Mucosa of descending colon (tissue), 3 donors: ENCODE results near the gene TMEM240. TPM values are rescaled to one million over a fixed set of nuclear protein-coding genes. Genes with fewer than 3 reads are reported as not detected.

Source experiments
- ATAC-seq: fragments of 200-7000 bp; cut with Tn5 transposase; one replicate; pipeline ENCODE4 v1.9.1; 2020; ENCODE audit warnings: mild to moderate bottlenecking, moderate library complexity
- DNase-seq, 3 donors: peaks; one replicate each; pipeline ENCODE4 v3.0.0-alpha.2; 2020
- H3K36me3 ChIP-seq: fragments of 200-600 bp; one replicate; pipeline ENCODE4 v1.8.0; 2021; ENCODE audit warnings: low read depth, mild to moderate bottlenecking
- H3K4me1 ChIP-seq: fragments of 200-600 bp; one replicate; pipeline ENCODE4 v1.8.0; 2021; ENCODE audit warnings: low read depth, mild to moderate bottlenecking
- H3K4me3 ChIP-seq: fragments of 200-600 bp; one replicate; pipeline ENCODE4 v1.8.0; 2021; ENCODE audit warnings: mild to moderate bottlenecking
- H3K9me3 ChIP-seq: fragments of 200-600 bp; one replicate; pipeline ENCODE4 v1.8.0; 2021; ENCODE audit warnings: mild to moderate bottlenecking
- CTCF ChIP-seq: fragments of 200-600 bp; IDR thresholded peaks from one replicate; pipeline ENCODE4 v1.8.0; 2022; ENCODE audit warnings: antibody characterized with exemption, mild to moderate bottlenecking
- intact Hi-C, 2 donors: fragments of 100-400 bp; cut with DNase I in 1 of 2; cut with micrococcal nuclease in 1 of 2; formaldehyde crosslinking; loops; one replicate each; pipeline versions ENCODE4 v1.11.0 to v1.11.1; 2022; cut with DNase I, micrococcal nuclease
- total RNA-seq, 3 donors: library from RNA; stranded (reverse); fragmentation: NEBNext Ultra II Directional in 2 of 3; extraction: Animal tissue kit (Norgen Biotek cat#: 25700) in 2 of 3; gene quantifications; one replicate each; pipeline versions ENCODE4 v1.2.1 to v1.2.4, GENCODE V29; 2021 to 2023
- donor health status: DM: no; HTN: no; CAD: no; lungs with moderate emphysema.
- donor health status: DM: no; HTN: no; CAD: no.
- donor health status: DM: no; HTN: yes; CAD: no.

TMEM240 gene
- total RNA-seq, 3 donors from 2014 or later, result 1.5 to 12.2 TPM; not detected in 1

DNA sequence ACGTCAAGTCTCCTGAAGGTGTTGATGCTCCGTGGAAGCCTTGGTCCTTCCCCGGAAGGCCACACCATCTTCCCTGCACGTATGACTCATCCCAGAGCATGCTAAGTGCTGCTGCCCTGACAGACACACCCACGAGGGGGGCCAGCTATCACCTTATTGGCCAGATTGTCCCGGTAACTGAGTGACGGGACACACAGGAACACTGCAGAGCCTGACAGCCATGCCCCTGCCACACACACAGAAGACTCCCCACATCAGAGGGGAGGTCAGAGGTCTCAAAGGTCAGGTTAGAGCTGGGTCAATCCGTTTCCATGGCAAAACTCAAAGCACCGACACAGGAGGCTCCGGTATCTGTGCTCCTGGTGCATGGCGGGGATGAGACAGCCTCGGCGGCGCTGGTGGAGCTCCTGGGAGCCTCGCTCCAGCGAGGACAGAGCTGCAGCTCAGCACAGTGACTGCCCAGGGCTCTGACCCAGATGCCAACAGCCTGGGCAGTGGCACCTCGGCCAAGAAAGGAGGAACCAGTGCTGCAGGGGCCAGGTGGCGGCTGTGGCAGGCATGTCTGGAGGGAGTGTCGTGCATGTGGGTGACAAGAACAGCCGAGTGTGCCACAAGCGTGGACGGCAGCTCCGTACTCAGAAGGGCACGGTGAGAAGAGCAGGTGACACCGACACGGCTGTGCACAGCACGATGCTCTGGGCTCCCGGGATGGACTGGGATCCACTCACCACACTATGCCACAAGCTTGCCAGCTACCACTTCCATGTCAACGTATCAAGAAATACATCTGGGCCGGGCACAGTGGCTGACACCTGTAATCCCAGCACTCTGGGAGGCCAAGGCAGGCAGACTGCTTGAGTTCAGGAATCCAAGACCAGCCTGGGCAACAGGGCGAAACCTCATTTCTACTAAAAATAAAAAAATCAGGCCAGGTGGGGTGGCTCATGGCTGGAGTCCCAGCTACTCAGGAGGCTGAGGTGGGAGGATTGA is 14.8 kb upstream of the TMEM240 start:
- DNase-seq, result no peak
- TF ChIP-seq CTCF, result no peak

DNA sequence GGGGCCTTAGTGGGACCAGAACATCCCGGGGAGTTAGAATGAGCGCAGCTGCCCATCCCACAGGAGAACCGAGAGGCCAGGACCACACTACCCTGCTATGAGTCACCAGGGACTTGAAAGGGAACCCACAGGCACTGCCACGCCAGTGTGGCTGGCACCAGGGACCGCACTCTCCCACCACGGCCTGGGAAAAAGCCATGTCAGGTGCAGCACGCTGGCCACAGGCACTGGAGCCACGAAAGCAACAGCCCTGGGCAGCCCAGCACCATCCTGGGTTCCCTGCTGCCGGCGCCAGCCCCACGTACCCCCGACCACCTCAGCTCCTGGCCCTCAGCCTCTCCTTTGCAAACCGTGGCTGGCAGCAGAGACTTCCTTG is 14.1 kb upstream of the TMEM240 start:
- TF ChIP-seq CTCF, result no peak
- no peaks in the 10 kb centered on the region for H3K4me1 ChIP-seq
- DNase-seq, result no peak
- no peaks in the 10 kb centered on the region for H3K9me3 ChIP-seq
- intact Hi-C loops, result no loop called here
- no peaks in the 10 kb centered on the region for H3K36me3 ChIP-seq
- H3K4me3 ChIP-seq, result no peak overlapping the region
- no peak for ATAC-seq

More for the DNA sequence above, 14.8 kb upstream of the TMEM240 start:
- ATAC-seq, result peak; percentile 54
- Histone ChIP-seq H3K4me3 (no peak overlapping the region), H3K4me1 (no peaks in the 10 kb centered on the region), H3K36me3 (no peaks in the 10 kb centered on the region), H3K9me3 (no peaks in the 10 kb centered on the region)
- intact Hi-C loops, result no loop called here

DNA sequence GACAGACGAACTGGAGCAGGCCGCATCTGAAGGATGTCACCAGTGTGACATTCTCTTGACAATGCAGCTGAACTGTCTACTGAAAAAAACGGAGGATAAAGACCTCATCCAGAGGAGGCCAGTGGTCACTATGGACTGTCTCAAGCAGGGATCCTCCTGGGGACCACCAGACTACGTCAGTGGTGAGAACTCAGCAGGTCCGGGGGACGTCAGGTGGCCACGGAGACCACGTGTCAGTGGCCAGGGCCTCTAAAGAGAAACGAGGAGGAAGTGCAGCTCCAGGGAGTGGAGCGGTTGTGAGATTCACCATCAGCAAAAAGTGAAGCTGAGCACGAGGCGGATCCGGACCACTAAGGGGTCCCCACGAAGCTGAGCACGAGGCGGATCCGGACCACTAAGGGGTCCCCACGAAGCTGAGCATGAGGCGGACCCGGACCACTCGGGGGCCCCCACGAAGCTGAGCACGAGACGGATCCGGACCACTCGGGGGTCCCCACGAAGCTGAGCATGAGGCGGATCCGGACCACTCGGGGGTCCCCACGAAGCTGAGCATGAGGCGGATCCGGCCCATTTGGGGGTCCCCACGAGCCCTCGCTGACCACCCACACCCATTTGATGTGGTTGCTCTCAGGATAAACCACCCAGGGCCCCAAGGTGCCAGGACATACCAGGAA is 13.5 kb upstream of the TMEM240 start:
- intact Hi-C loops, result no loop called here
- no peak for TF ChIP-seq CTCF
- Histone ChIP-seq H3K4me3 (no peak overlapping the region), H3K4me1 (no peaks in the 10 kb centered on the region), H3K36me3 (no peaks in the 10 kb centered on the region), H3K9me3 (no peaks in the 10 kb centered on the region)
- DNase-seq, result no peak
- no peak for ATAC-seq

DNA sequence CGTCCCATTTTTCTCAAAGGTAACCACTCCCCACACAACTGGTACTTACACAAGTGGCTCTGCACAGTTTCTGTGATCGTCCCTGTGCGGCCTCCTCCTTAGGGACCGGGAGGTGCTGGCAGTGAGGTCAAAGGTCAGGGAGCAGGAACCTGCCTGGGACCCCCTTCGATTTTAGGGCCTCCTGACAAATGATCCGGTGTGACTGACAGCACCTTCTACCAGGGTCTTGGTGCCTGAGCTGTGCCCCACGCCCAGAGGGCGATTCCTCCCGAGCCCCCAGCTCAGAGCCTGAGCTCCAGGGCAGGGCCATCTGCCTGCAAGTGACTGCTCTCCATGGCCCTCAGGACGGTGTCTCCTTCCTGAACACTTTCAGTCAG is 11.8 kb upstream of the TMEM240 start:
- no peaks in the 10 kb centered on the region for H3K9me3 ChIP-seq

More for the DNA sequence above, 11.8 kb upstream of the TMEM240 start:
- DNase-seq (no peak), ATAC-seq (no peak)
- no peak overlapping the region for H3K4me3 ChIP-seq
- no peaks in the 10 kb centered on the region for H3K4me1 ChIP-seq
- TF ChIP-seq CTCF, result no peak
- intact Hi-C loops, result no loop called here
- no peaks in the 10 kb centered on the region for H3K36me3 ChIP-seq
